Measurements from ENCODE around the gene TM9SF3. TPM values are rescaled to one million over a fixed set of nuclear protein-coding genes. Genes with fewer than 3 reads are reported as not detected.

The TM9SF3 gene
- total RNA-seq, 4 donors from 2014 or later = 54.4 to 67.9 (median 59.5) TPM

- peak in 1 of 2 donors; percentile 78 for DNase-seq (ENCODE audit: low spot score in 2 of 2)
- TF ChIP-seq POLR2A (IDR thresholded peaks at IDR 0.05) = no peak
- TF ChIP-seq, protein P1, sequence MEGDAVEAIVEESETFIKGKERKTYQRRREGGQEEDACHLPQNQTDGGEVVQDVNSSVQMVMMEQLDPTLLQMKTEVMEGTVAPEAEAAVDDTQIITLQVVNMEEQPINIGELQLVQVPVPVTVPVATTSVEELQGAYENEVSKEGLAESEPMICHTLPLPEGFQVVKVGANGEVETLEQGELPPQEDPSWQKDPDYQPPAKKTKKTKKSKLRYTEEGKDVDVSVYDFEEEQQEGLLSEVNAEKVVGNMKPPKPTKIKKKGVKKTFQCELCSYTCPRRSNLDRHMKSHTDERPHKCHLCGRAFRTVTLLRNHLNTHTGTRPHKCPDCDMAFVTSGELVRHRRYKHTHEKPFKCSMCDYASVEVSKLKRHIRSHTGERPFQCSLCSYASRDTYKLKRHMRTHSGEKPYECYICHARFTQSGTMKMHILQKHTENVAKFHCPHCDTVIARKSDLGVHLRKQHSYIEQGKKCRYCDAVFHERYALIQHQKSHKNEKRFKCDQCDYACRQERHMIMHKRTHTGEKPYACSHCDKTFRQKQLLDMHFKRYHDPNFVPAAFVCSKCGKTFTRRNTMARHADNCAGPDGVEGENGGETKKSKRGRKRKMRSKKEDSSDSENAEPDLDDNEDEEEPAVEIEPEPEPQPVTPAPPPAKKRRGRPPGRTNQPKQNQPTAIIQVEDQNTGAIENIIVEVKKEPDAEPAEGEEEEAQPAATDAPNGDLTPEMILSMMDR (IDR thresholded peaks at IDR 0.05) = no peak
- no peak overlapping the region for H3K4me3 ChIP-seq (ENCODE audit: low read depth, poor library complexity, severe bottlenecking)
- WGBS, 2 donors = 65 to 80% methylated on average over 7 of the region's 7 CpGs
- intact Hi-C loops (cut with DNase I; ENCODE audit: low total_unique reads) = no loop called here
Measured at GRCh38 chr10:96511044-96511945, 75.5 kb downstream of the TM9SF3 start.

DNA sequence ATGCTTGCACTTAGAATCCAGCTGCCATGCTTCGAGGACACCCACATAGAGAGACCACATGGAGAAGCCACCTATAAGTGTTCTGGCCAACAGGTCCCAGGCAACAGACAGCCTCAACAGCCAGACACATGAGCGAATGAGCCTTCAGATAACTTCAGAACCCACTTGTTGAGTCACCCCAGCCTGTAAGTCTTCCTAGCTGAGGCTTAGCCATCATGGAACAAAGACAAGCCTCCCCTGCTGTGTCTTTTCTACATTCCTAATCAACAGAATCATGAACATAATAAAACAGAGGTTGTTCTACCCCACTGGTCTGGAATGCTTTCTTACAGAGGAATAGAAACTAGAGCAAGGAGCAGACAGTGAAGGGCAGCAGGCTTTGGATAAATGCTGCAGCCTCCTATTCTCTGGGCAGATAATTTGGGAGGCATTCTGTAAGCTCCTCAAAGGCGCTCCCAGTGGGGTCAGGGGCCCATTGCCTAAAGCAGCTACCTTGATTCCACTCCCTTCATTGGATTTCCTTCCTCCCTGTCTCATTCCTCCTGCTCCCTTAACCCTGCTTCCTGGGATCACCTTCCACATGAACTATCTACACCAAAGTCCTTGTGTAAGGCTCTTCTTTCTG is 77.7 kb downstream of the TM9SF3 start:
- WGBS, 2 donors = 86% methylated on average over 3 of the region's 3 CpGs
- H3K4me3 ChIP-seq (ENCODE audit: low read depth, poor library complexity, severe bottlenecking) = no peak overlapping the region
- TF ChIP-seq, protein P1 (IDR thresholded peaks at IDR 0.05) = no peak
- no peak for TF ChIP-seq POLR2A (IDR thresholded peaks at IDR 0.05)
- intact Hi-C loops (cut with DNase I; ENCODE audit: low total_unique reads) = no loop called here
- DNase-seq (ENCODE audit: low spot score in 2 of 2) = no peak

DNA sequence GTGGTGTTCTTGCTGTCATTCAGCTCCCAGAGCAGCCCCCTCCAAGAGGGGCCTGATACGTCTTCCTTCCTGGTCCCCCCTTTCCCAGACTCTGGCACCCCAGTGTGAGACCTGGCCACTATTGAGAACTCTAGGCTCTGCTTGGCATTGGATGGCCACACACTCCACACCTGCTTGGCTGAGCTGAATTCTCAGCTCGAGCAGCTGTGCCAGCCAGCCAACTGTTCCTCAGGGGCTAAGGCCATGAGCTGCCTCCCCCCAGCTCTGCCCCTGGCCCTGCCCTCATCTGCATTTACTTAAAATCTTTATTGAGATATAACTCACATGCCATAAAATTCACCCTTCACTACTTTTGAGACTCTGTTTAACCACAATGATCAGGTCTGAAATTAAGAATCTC is 79.8 kb downstream of the TM9SF3 start:
- WGBS, 2 donors = 62 to 69% methylated on average over 2 of the region's 2 CpGs
- TF ChIP-seq POLR2A (IDR thresholded peaks at IDR 0.05) = no peak
- TF ChIP-seq, protein P1 (IDR thresholded peaks at IDR 0.05) = no peak
- no peak overlapping the region for H3K4me3 ChIP-seq (ENCODE audit: low read depth, poor library complexity, severe bottlenecking)
- peak in 1 of 2 donors; percentile 68 for DNase-seq (ENCODE audit: low spot score in 2 of 2)
- intact Hi-C loops (cut with DNase I; ENCODE audit: low total_unique reads) = no loop called here

DNA sequence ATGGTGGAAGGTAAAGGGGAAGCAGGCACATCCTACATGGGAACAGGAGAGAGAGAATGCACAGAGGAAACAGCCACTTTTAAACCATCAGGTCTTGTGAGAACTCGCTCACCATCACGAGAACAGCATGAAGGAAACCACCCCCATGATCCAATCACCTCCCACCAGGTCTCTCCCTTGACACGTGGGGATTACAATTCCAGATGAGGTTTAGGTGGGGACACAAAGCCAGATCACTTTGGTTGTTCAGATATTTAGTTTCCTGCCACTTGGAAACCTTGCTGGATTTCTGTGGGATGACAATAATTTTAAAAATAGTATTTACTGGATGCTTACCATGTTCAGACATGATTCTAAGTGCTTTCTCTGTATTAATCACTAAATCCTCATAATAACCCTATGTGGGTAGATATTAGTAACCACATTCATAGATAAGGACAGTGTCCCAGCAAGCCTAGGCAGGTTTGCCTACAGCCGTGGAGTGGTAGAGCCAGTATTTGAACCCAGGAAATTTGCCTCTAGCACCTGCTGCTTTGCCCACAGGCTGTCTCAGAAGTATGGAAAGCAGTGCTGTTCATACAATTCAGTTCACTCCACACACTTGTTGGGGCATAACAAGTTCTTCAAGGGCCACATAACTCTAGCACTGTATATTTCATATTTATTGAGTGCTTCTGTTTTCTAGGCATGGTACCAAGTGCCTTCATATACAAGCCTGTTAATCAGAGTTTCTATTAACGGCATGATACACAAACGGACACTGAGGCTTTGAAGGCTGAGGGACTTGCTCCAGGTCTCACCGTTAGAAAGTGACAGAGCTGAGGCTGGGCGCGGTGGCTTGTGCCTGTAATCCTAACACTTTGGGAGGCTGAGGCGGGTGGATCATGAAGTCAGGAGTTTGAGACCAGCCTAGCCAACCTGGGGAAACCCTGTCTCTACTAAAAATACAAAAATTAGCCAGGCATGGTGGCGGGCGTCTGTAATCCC is 81.4 kb downstream of the TM9SF3 start:
- no peak overlapping the region for H3K4me3 ChIP-seq (ENCODE audit: low read depth, poor library complexity, severe bottlenecking)
- TF ChIP-seq, protein P1 (IDR thresholded peaks at IDR 0.05) = no peak
- TF ChIP-seq POLR2A (IDR thresholded peaks at IDR 0.05) = no peak
- DNase-seq (ENCODE audit: low spot score in 2 of 2) = no peak
- intact Hi-C loops (cut with DNase I; ENCODE audit: low total_unique reads) = no loop called here
- WGBS, 2 donors = 56 to 62% methylated on average over 12 of the region's 12 CpGs

DNA sequence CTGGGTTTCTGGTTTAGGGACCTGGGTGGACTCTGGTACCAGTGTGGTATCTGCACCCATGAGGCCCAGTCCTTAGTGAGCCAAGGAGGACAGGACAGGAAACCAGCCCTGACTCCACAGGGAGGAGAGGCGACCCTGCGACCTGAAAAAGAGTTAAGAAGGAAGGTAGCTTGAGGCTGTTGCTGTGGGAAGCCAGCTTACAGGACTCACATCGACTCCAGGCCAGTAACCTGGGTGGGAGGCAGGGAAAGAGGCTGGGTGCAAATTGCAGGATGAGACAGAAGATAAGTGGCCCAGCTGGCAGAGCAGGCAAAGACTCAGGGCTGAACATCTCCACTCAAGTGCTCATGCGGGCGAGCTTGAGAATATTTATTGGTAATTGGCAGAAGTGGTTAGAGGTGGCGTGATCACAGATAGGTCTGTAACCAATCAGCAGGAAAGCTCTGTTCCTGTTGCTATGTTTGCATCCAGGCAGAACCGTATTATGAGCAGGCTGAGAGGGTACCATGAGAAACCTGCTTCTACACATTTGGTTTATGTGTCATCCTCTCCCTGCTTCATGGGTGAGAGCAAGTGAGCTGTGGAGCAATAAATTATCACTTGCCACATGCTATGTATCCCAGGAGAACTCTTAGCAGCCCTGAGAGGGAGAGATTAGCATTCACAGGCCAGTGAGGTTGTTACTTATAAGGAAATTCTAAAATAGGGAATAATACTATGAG is 84.1 kb downstream of the TM9SF3 start:
- 81 to 85% methylated on average over 7 of the region's 7 CpGs for WGBS, 2 donors
- TF ChIP-seq, protein P1 (IDR thresholded peaks at IDR 0.05) = no peak
- no peak for TF ChIP-seq POLR2A (IDR thresholded peaks at IDR 0.05)
- DNase-seq (ENCODE audit: low spot score in 2 of 2) = peak in 1 of 2 donors; percentile 59
- intact Hi-C loops (cut with DNase I; ENCODE audit: low total_unique reads) = no loop called here
- no peak overlapping the region for H3K4me3 ChIP-seq (ENCODE audit: low read depth, poor library complexity, severe bottlenecking)
